ENCODE results near the gene ZNF202. TPM values are rescaled to one million over a fixed set of nuclear protein-coding genes. Genes with fewer than 3 reads are reported as not detected.

The ZNF202 gene
- 22.8 and 25.1 TPM in 2 replicates for total RNA-seq
- long read RNA-seq, partial matches to known transcripts: 2 of 19 reads
- long read RNA-seq, other reads (novel, unspliced or antisense): 17 of 19 reads

GRCh38 chr11:123741159-123742030, at the start of gene ZNF202:
Gene ZNF202 (minus strand): TSS chr11:123741660. CDS start chr11:123730888, 10,772 bp downstream.
- H3K9me3 Mint-ChIP-seq: no peaks in the 10 kb centered on the region
- peak; percentile 57 for TF ChIP-seq CTCF (conservative IDR thresholded peaks at IDR 0.05)

GRCh38 chr11:123783536-123783935, 42.1 kb upstream of the ZNF202 start:
- Mint-ChIP-seq H3K36me3 (ENCODE audit: low read depth) (no peaks in the 10 kb centered on the region), H3K4me3 (no peak overlapping the region), H3K9me3 (no peaks in the 10 kb centered on the region), H3K27ac (ENCODE audit: unreplicated experiment) (no peak overlapping the region), H3K27me3 (ENCODE audit: low read depth) (peaks cover 3% of the 10 kb centered on the region), H3K4me1 (no peaks in the 10 kb centered on the region)
- TF ChIP-seq CTCF (conservative IDR thresholded peaks at IDR 0.05): no peak
- DNase-seq (ENCODE audit: low read depth, low spot score): no peak

More at GRCh38 chr11:123741159-123742030, at the start of gene ZNF202:
- Mint-ChIP-seq H3K4me3 (peak within 1 kb of the TSS; percentile 89), H3K27me3 (ENCODE audit: low read depth) (peaks cover 2% of the 10 kb centered on the region), H3K36me3 (ENCODE audit: low read depth) (peaks cover 27% of the 10 kb centered on the region), H3K4me1 (peaks cover 31% of the 10 kb centered on the region), H3K27ac (ENCODE audit: unreplicated experiment) (peak within 1 kb of the TSS; percentile 90)
- DNase-seq (ENCODE audit: low read depth, low spot score): peak; percentile 85

- Mint-ChIP-seq H3K27me3 (ENCODE audit: low read depth) (peaks cover 2% of the 10 kb centered on the region), H3K4me3 (no peak overlapping the region), H3K36me3 (ENCODE audit: low read depth) (no peaks in the 10 kb centered on the region), H3K4me1 (peaks cover 3% of the 10 kb centered on the region), H3K9me3 (no peaks in the 10 kb centered on the region), H3K27ac (ENCODE audit: unreplicated experiment) (no peak overlapping the region)
- DNase-seq (ENCODE audit: low read depth, low spot score): no peak
- TF ChIP-seq CTCF (conservative IDR thresholded peaks at IDR 0.05): no peak
Observed at GRCh38 chr11:123778511-123778910, 37.1 kb upstream of the ZNF202 start.

GRCh38 chr11:123775715-123776549, 34.5 kb upstream of the ZNF202 start:
- no peak for DNase-seq (ENCODE audit: low read depth, low spot score)
- H3K4me1 Mint-ChIP-seq: peaks cover 3% of the 10 kb centered on the region
- no peak overlapping the region for H3K4me3 Mint-ChIP-seq
- TF ChIP-seq CTCF (conservative IDR thresholded peaks at IDR 0.05): no peak
- no peaks in the 10 kb centered on the region for H3K9me3 Mint-ChIP-seq
- no peak overlapping the region for H3K27ac Mint-ChIP-seq (ENCODE audit: unreplicated experiment)
- no peaks in the 10 kb centered on the region for H3K36me3 Mint-ChIP-seq (ENCODE audit: low read depth)
- H3K27me3 Mint-ChIP-seq (ENCODE audit: low read depth): no peaks in the 10 kb centered on the region

GRCh38 chr11:123775289-123775688, 33.8 kb upstream of the ZNF202 start:
- H3K27me3 Mint-ChIP-seq (ENCODE audit: low read depth): no peaks in the 10 kb centered on the region

More at GRCh38 chr11:123775289-123775688, 33.8 kb upstream of the ZNF202 start:
- no peak overlapping the region for H3K4me3 Mint-ChIP-seq
- no peak for TF ChIP-seq CTCF (conservative IDR thresholded peaks at IDR 0.05)
- H3K4me1 Mint-ChIP-seq: peaks cover 3% of the 10 kb centered on the region
- no peaks in the 10 kb centered on the region for H3K9me3 Mint-ChIP-seq
- DNase-seq (ENCODE audit: low read depth, low spot score): no peak
- H3K36me3 Mint-ChIP-seq (ENCODE audit: low read depth): no peaks in the 10 kb centered on the region
- H3K27ac Mint-ChIP-seq (ENCODE audit: unreplicated experiment): no peak overlapping the region
